Uterus (tissue), 2 donors: ENCODE data around the gene C14orf180.

ENCODE experiments used
- CTCF ChIP-seq, 4 experiments: fragments of 200-600 bp in 2 of 4; fragments of 450-650 bp in 2 of 4; sonication (generic) in 2 of 4; IDR thresholded peaks; one replicate each; pipeline ENCODE4 v1.5.1; 2016 to 2019; ENCODE audit warnings: antibody characterized with exemption in 4 of 4, mild to moderate bottlenecking in 2 of 4, moderate library complexity in 1 of 4
- POLR2A ChIP-seq, 2 donors: fragments of 450-650 bp; IDR thresholded peaks; one replicate each; pipeline ENCODE4 v1.6.1; 2016; ENCODE audit warnings: antibody characterized with exemption in 2 of 2, mild to moderate bottlenecking in 1 of 2, moderate library complexity in 1 of 2

GRCh38 chr14:104541905-104542465 lies 37.6 kb upstream of the C14orf180 start:
- TF ChIP-seq CTCF (IDR thresholded peaks at IDR 0.05) (no peak), POLR2A (IDR thresholded peaks at IDR 0.05) (no peak)
